Skeletal muscle cell (primary cell): ENCODE results near the gene HOXC6.
A peak's percentile ranks its signal among the peaks of the same experiment; 100 is the strongest.

Source experiments
- DNase-seq: peaks from one replicate; pipeline ENCODE4 v3.0.0-alpha.2; 2010; ENCODE audit warnings: low read depth
- H3K4me3 ChIP-seq: 2 replicates; pipeline ENCODE4 v1.5.1; 2011; ENCODE audit warnings: low read depth, mild to moderate bottlenecking, control low read depth, low read length, moderate library complexity

The HOXC6 gene

GRCh38 chr12:53989227-53990113 lies 38.8 kb upstream of the HOXC6 start:
- peak overlapping the region; percentile 71 for H3K4me3 ChIP-seq
- peak; percentile 76 for DNase-seq

GRCh38 chr12:53990311-53991076 lies 37.7 kb upstream of the HOXC6 start:
- peak overlapping the region; percentile 71 for H3K4me3 ChIP-seq
- DNase-seq = no peak

GRCh38 chr12:53991077-53991460 lies 37.2 kb upstream of the HOXC6 start:
- peak; percentile 65 for DNase-seq
- H3K4me3 ChIP-seq = peak overlapping the region; percentile 71

GRCh38 chr12:53992377-53992889 lies 35.8 kb upstream of the HOXC6 start:
- no peak for DNase-seq
- peak overlapping the region; percentile 71 for H3K4me3 ChIP-seq

- no peak for DNase-seq
- H3K4me3 ChIP-seq = peak overlapping the region; percentile 71
Measured at GRCh38 chr12:53993162-53994008, 34.9 kb upstream of the HOXC6 start.

GRCh38 chr12:53994009-53994263 lies 34.3 kb upstream of the HOXC6 start:
- no peak for DNase-seq
- peak overlapping the region; percentile 71 for H3K4me3 ChIP-seq

- DNase-seq = no peak
Measured at GRCh38 chr12:53994264-53995001, 33.8 kb upstream of the HOXC6 start.

GRCh38 chr12:53995002-53995377 lies 33.2 kb upstream of the HOXC6 start:
- H3K4me3 ChIP-seq = peak overlapping the region; percentile 71
- no peak for DNase-seq

More at GRCh38 chr12:53994264-53995001, 33.8 kb upstream of the HOXC6 start:
- H3K4me3 ChIP-seq = peak overlapping the region; percentile 71

- peak overlapping the region; percentile 71 for H3K4me3 ChIP-seq
- DNase-seq = no peak
Measured at GRCh38 chr12:53995378-53996239, 32.6 kb upstream of the HOXC6 start.

- DNase-seq = no peak
- H3K4me3 ChIP-seq = peak overlapping the region; percentile 71
Measured at GRCh38 chr12:53996240-53997203, 31.7 kb upstream of the HOXC6 start.

GRCh38 chr12:53997204-53998109 lies 30.8 kb upstream of the HOXC6 start:
- no peak for DNase-seq
- peak overlapping the region; percentile 71 for H3K4me3 ChIP-seq

- H3K4me3 ChIP-seq = peak overlapping the region; percentile 71
- DNase-seq = no peak
Measured at GRCh38 chr12:53998110-53998899, 29.9 kb upstream of the HOXC6 start.

GRCh38 chr12:53998900-53999236 lies 29.4 kb upstream of the HOXC6 start:
- no peak for DNase-seq
- H3K4me3 ChIP-seq = peak overlapping the region; percentile 71

- DNase-seq = peak; percentile 69
- H3K4me3 ChIP-seq = peak overlapping the region; percentile 71
Measured at GRCh38 chr12:53999559-54000115, 28.6 kb upstream of the HOXC6 start.
